PFSK-1 (cell line): ENCODE measurements around the gene HTR4.

Experiments
- POLR2AphosphoS5 ChIP-seq: IDR thresholded peaks from 2 replicates; pipeline ENCODE4 v1.6.1; 2012; ENCODE audit warnings: low read depth, mild to moderate bottlenecking, control low read depth, low read length, moderate library complexity
- SIN3A ChIP-seq: IDR thresholded peaks from 2 replicates; pipeline ENCODE4 v1.6.1; 2012; ENCODE audit warnings: mild to moderate bottlenecking, low read length, moderate library complexity, borderline replicate concordance; ENCODE audit not compliant: insufficient read depth

GRCh38 chr5:148666353-148666752 lies 12.0 kb upstream of the HTR4 start:
- TF ChIP-seq POLR2AphosphoS5 (no peak), SIN3A (no peak)
